H1 (cell line): ENCODE measurements around the gene ASAP2. TPM values are rescaled to one million over a fixed set of nuclear protein-coding genes. Genes with fewer than 3 reads are reported as not detected.

Source experiments
- CTCF ChIA-PET: fragments of 300-600 bp; sonication (Branson Sonifier 250); formaldehyde crosslinking; loops from one replicate; lab custom pipeline; 2021; ENCODE audit not compliant: partially characterized antibody; lab: Charles Lee
- POLR2A ChIA-PET: fragments of 300-600 bp; sonication (Branson Sonifier 250); formaldehyde crosslinking; loops from one replicate; lab custom pipeline; 2021; ENCODE audit warnings: inconsistent platforms; ENCODE audit not compliant: partially characterized antibody; lab: Charles Lee
- DNase-seq, 2 experiments: peaks; one replicate each; pipeline versions ENCODE4 v3.0.0 to v3.0.0-alpha.2; 2010 to 2022; ENCODE audit warnings: low spot score in 2 of 2, low read depth in 1 of 2, mixed read lengths in 1 of 2
- FAIRE-seq: peaks from 2 replicates; lab custom pipeline; 2011; peaks lifted over from hg19 to GRCh38; lab: Jason Lieb, UNC
- H2AFZ ChIP-seq: 2 replicates; pipeline ENCODE4 v1.8.1; 2012; ENCODE audit warnings: low read length, inconsistent platforms
- H2AK5ac ChIP-seq: 2 replicates; pipeline ENCODE4 v1.6.1; 2013; ENCODE audit warnings: low read depth, low read length
- H2BK120ac ChIP-seq: replicated peaks from 2 replicates; pipeline ENCODE3; 2013; ENCODE audit warnings: low read depth, low read length, inconsistent platforms
- H2BK12ac ChIP-seq: 2 replicates; pipeline ENCODE4 v1.6.1; 2013; ENCODE audit warnings: low read depth, low read length
- H2BK15ac ChIP-seq: 2 replicates; pipeline ENCODE4 v1.6.1; 2013; ENCODE audit warnings: low read length
- H2BK20ac ChIP-seq: 2 replicates; pipeline ENCODE4 v1.6.1; 2013; ENCODE audit warnings: low read length
- H2BK5ac ChIP-seq: 2 replicates; pipeline ENCODE4 v1.6.1; 2013; ENCODE audit warnings: low read depth, low read length
- H3K14ac ChIP-seq: 2 replicates; pipeline ENCODE4 v1.6.1; 2013; ENCODE audit warnings: inconsistent platforms; ENCODE audit not compliant: insufficient read length
- H3K18ac ChIP-seq: 2 replicates; pipeline ENCODE4 v1.6.1; 2013; ENCODE audit warnings: low read length; ENCODE audit errors: extremely low read depth
- H3K23ac ChIP-seq: 2 replicates; pipeline ENCODE4 v1.6.1; 2013; ENCODE audit warnings: inconsistent platforms; ENCODE audit not compliant: insufficient read length
- H3K23me2 ChIP-seq: 2 replicates; pipeline ENCODE4 v1.6.1; 2013; ENCODE audit warnings: low read depth, low read length
- H3K27ac ChIP-seq: 2 replicates; pipeline ENCODE4 v1.6.1; 2011; ENCODE audit warnings: low read depth, low read length, inconsistent platforms
- H3K27me3 ChIP-seq, 4 experiments: replicated peaks in 1 of 4; 1 replicate in 1 of 4; 2 replicates in 3 of 4; pipeline versions ENCODE4 v1.6.1 to v1.8.1; 2011 to 2013; ENCODE audit warnings: low read length in 3 of 4, mild to moderate bottlenecking in 3 of 4, inconsistent platforms in 2 of 4, mixed read lengths in 2 of 4, moderate library complexity in 1 of 4; ENCODE audit not compliant: control insufficient read depth in 3 of 4, insufficient read depth in 3 of 4; ENCODE audit errors: extremely low read depth in 1 of 4
- H3K36me3 ChIP-seq, 4 experiments: 2 replicates each; pipeline versions ENCODE4 v1.6.1 to v1.8.1; 2011 to 2013; ENCODE audit warnings: mild to moderate bottlenecking in 4 of 4, low read length in 3 of 4, moderate library complexity in 2 of 4, control low read depth in 1 of 4, inconsistent platforms in 1 of 4; ENCODE audit not compliant: insufficient read depth in 4 of 4, control insufficient read depth in 2 of 4
- H3K4ac ChIP-seq: replicated peaks from 2 replicates; pipeline ENCODE3; 2013; ENCODE audit warnings: low read length, low read depth, mixed read lengths, inconsistent platforms; ENCODE audit not compliant: insufficient read length
- H3K4me1 ChIP-seq, 4 experiments: replicated peaks in 1 of 4; 1 replicate in 1 of 4; 2 replicates in 3 of 4; pipeline versions ENCODE4 v1.6.1 to v1.8.1; 2011 to 2013; ENCODE audit warnings: low read length in 3 of 4, inconsistent platforms in 2 of 4, mixed read lengths in 1 of 4; ENCODE audit not compliant: insufficient read depth in 4 of 4, control insufficient read depth in 3 of 4
- H3K4me2 ChIP-seq, 2 experiments: 2 replicates each; pipeline versions ENCODE4 v1.6.1 to v1.8.1; 2011 to 2013; ENCODE audit warnings: low read depth in 2 of 2, low read length in 2 of 2, control low read depth in 1 of 2, inconsistent platforms in 1 of 2, mild to moderate bottlenecking in 1 of 2; ENCODE audit not compliant: insufficient read depth in 1 of 2
- H3K4me3 ChIP-seq, 4 experiments: fragments of 200-600, 300-600 bp in 1 of 4; sonication (generic), shearing (Covaris generic), sonication (Bioruptor Twin) in 1 of 4; 2 replicates each; pipeline versions ENCODE4 v1.5.1 to v1.8.1; 2011 to 2016; ENCODE audit warnings: low read length in 4 of 4, low read depth in 3 of 4, control low read depth in 2 of 4, inconsistent platforms in 2 of 4, mild to moderate bottlenecking in 2 of 4, mixed read lengths in 1 of 4, moderate library complexity in 1 of 4; ENCODE audit not compliant: insufficient read depth in 2 of 4; ENCODE audit errors: extremely low read depth in 1 of 4
- H3K56ac ChIP-seq: replicated peaks from 2 replicates; pipeline ENCODE3; 2013; ENCODE audit warnings: low read depth, mild to moderate bottlenecking, mixed read lengths, low read length, inconsistent platforms; ENCODE audit not compliant: insufficient read length
- H3K79me1 ChIP-seq: 2 replicates; pipeline ENCODE4 v1.6.1; 2013; ENCODE audit warnings: low read depth, low read length, control low read depth
- H3K79me2 ChIP-seq, 2 experiments: 2 replicates each; pipeline versions ENCODE4 v1.6.1 to v1.8.1; 2012 to 2013; ENCODE audit warnings: low read length in 2 of 2, mild to moderate bottlenecking in 2 of 2, inconsistent platforms in 1 of 2; ENCODE audit not compliant: insufficient read depth in 2 of 2, control insufficient read depth in 1 of 2
- H3K9ac ChIP-seq, 4 experiments: replicated peaks in 1 of 4; 1 replicate in 1 of 4; 2 replicates in 3 of 4; pipeline versions ENCODE4 v1.6.1 to v1.8.1; 2011 to 2013; ENCODE audit warnings: low read depth in 3 of 4, low read length in 3 of 4, control low read depth in 2 of 4, mild to moderate bottlenecking in 2 of 4, moderate library complexity in 2 of 4, inconsistent platforms in 1 of 4; ENCODE audit errors: extremely low read depth in 1 of 4
- H3K9me3 ChIP-seq, 2 experiments: 2 replicates each; pipeline versions ENCODE4 v1.6.1 to v1.8.1; 2012 to 2013; ENCODE audit warnings: mild to moderate bottlenecking in 2 of 2, moderate library complexity in 2 of 2, control low read depth in 1 of 2, inconsistent platforms in 1 of 2, low read depth in 1 of 2, low read length in 1 of 2, mixed read lengths in 1 of 2; ENCODE audit not compliant: insufficient read depth in 2 of 2
- H4K20me1 ChIP-seq, 2 experiments: replicated peaks in 1 of 2; 2 replicates each; pipeline versions ENCODE3 to v1.8.1; 2011 to 2013; ENCODE audit warnings: inconsistent platforms in 2 of 2, low read length in 2 of 2, mild to moderate bottlenecking in 1 of 2; ENCODE audit not compliant: insufficient read depth in 2 of 2, control insufficient read depth in 1 of 2
- H4K5ac ChIP-seq: 2 replicates; pipeline ENCODE4 v1.6.1; 2013; ENCODE audit warnings: low read length, low read depth, mixed read lengths, inconsistent platforms; ENCODE audit not compliant: insufficient read length
- H4K8ac ChIP-seq: 2 replicates; pipeline ENCODE4 v1.8.0; 2013; ENCODE audit warnings: mild to moderate bottlenecking, moderate library complexity, low read length, inconsistent platforms; ENCODE audit not compliant: insufficient read depth; ENCODE audit errors: extremely low read depth
- H4K91ac ChIP-seq: replicated peaks from 2 replicates; pipeline ENCODE3; 2013; ENCODE audit warnings: low read length, mixed read lengths, inconsistent platforms; ENCODE audit not compliant: insufficient read length
- ASH2L ChIP-seq: fragments of 200-600, 300-600 bp; sonication (generic); IDR thresholded peaks from one replicate; pipeline ENCODE4 v1.7.1; 2017; ENCODE audit warnings: low read length
- BACH1 ChIP-seq: IDR thresholded peaks from 2 replicates; pipeline ENCODE4 v1.6.1; 2012; ENCODE audit warnings: low read length, improper control_type of control experiment
- BCL11A ChIP-seq, 2 experiments: IDR thresholded peaks; one replicate each; pipeline ENCODE4 v1.6.1; 2011; ENCODE audit warnings: low read depth in 2 of 2, low read length in 2 of 2, mild to moderate bottlenecking in 2 of 2
- CHD1 ChIP-seq: IDR thresholded peaks from 2 replicates; pipeline ENCODE4 v1.6.1; 2012; ENCODE audit warnings: low read depth, low read length, improper control_type of control experiment
- E2F6 ChIP-seq: IDR thresholded peaks from 2 replicates; pipeline ENCODE4 v1.6.1; 2012; ENCODE audit warnings: inconsistent platforms
- EP300 ChIP-seq, 2 experiments: IDR thresholded peaks; 1 replicate in 1 of 2; 2 replicates in 1 of 2; pipeline ENCODE4 v1.6.1; 2011 to 2012; ENCODE audit warnings: low read depth in 2 of 2, low read length in 2 of 2, mild to moderate bottlenecking in 2 of 2, borderline replicate concordance in 1 of 2, inconsistent platforms in 1 of 2, moderate library complexity in 1 of 2
- JUN ChIP-seq: IDR thresholded peaks from 2 replicates; pipeline ENCODE4 v1.6.1; 2011; ENCODE audit warnings: low read depth, mild to moderate bottlenecking, improper control_type of control experiment, low read length
- KDM4A ChIP-seq: IDR thresholded peaks from one replicate; pipeline ENCODE4 v1.7.1; 2012; ENCODE audit warnings: low read depth, mild to moderate bottlenecking, moderate library complexity, low read length, inconsistent platforms; ENCODE audit not compliant: severe bottlenecking
- POU5F1 ChIP-seq: IDR thresholded peaks from 2 replicates; pipeline ENCODE4 v1.6.1; 2011; ENCODE audit warnings: low read depth, mild to moderate bottlenecking, low read length, moderate library complexity
- SIRT6 ChIP-seq: IDR thresholded peaks from one replicate; pipeline ENCODE4 v1.7.1; 2012; ENCODE audit warnings: low read length, inconsistent platforms
- TAF1 ChIP-seq: IDR thresholded peaks from 2 replicates; pipeline ENCODE4 v1.6.1; 2011; ENCODE audit warnings: mild to moderate bottlenecking, low read depth, low read length
- TEAD4 ChIP-seq: IDR thresholded peaks from 2 replicates; pipeline ENCODE4 v1.6.1; 2012; ENCODE audit warnings: low read depth, low read length, inconsistent platforms, mixed read lengths
- WGBS, 2 experiments: shearing (Covaris generic) in 1 of 2; methylation state at CpG; one replicate each; pipeline versions ENCODE4 v1.1.6 to v1.1.7; 2013 to 2015; ENCODE audit warnings: low lambda C conversion rate in 2 of 2, mixed read lengths in 2 of 2, inconsistent platforms in 1 of 2, low coverage in 1 of 2, missing lambda C conversion rate in 1 of 2; ENCODE audit not compliant: insufficient replicate concordance in 2 of 2, insufficient coverage in 1 of 2, insufficient read length in 1 of 2; ENCODE audit errors: extremely low coverage in 1 of 2, missing lambda C conversion rate in 1 of 2; 5-methylcytosine and 5-hydroxymethylcytosine counted together
- polyA plus RNA-seq, 7 experiments: library from polyadenylated mRNA; depleted of rRNA in 3 of 7; stranded (reverse) in 5 of 7; unstranded in 2 of 7; fragments of >200 nt in 5 of 7; fragments of 200-250 nt in 2 of 7; gene quantifications; 1 replicate in 5 of 7; 2 replicates in 1 of 7; 4 replicates in 1 of 7; pipeline versions ENCODE4 v1.2.1 to v1.2.3, GENCODE V29; 2011 to 2013; ENCODE audit warnings: missing spikeins in 2 of 7, mixed read lengths in 2 of 7
- total RNA-seq: library from RNA; stranded (reverse); fragmentation: NEBNext Ultra II Directional; extraction: Animal tissue kit (Norgen Biotek cat#: 25700); gene quantifications from 2 replicates; pipeline ENCODE4 v1.2.1, GENCODE V29; 2021

The ASAP2 gene
- total and polyA plus RNA-seq, 2 of the 8 experiments (the other 6 are each of a cell fraction or from before 2014, with no cell fraction given), result 10.2 to 18.7 TPM

GRCh38 chr2:9206991-9207640 is 504 bp downstream of the ASAP2 start:
- peak overlapping the region; percentile 97 for H4K8ac ChIP-seq
- WGBS, 2 experiments, result 1% methylated on average over 38 of the region's 84 CpGs; no CpG with 5 or more reads in 1 of the 2 experiments
- H2AFZ ChIP-seq, result no peak overlapping the region
- peaks cover 12% of the 10 kb centered on the region in 2 experiments for H4K20me1 ChIP-seq
- no peak overlapping the region for H2BK20ac ChIP-seq
- peak overlapping the region; percentile 95 for H3K4ac ChIP-seq
- no peak overlapping the region for H4K91ac ChIP-seq
- peaks cover 4% of the 10 kb centered on the region; the same call in 1 of the 2 replicates for H3K23me2 ChIP-seq
- H3K9ac ChIP-seq, result peak overlapping the region; percentile 75 to 98 (median 85)
- no peak overlapping the region for H3K23ac ChIP-seq
- CTCF ChIA-PET, result interaction anchor here (1.0 to 2.6 kb wide), 5 partner anchors 14 to 186 kb away, joined by 3 to 11 read pairs (median 4); no protein-coding TSS in a partner anchor
- no peak overlapping the region for H2BK12ac ChIP-seq
- H3K56ac ChIP-seq, result no peak overlapping the region
- peak overlapping the region; percentile 72; the same call in 1 of the 2 replicates for H2BK15ac ChIP-seq
- H3K18ac ChIP-seq, result peak overlapping the region; percentile 55
- peak overlapping the region; percentile 70 to 89 for H3K4me2 ChIP-seq
- H4K5ac ChIP-seq, result no peak overlapping the region
- H3K4me3 ChIP-seq, result peak overlapping the region; percentile 67 to 95 (median 80)
- POLR2A ChIA-PET, result interaction anchor here (1.0 to 2.2 kb wide), 7 partner anchors 11 to 69 kb away, joined by 3 to 8 read pairs (median 4); no protein-coding TSS in a partner anchor
- peak overlapping the region; percentile 38 for H3K14ac ChIP-seq
- DNase-seq (peak in 1 of 2 experiments; percentile 73), FAIRE-seq (no peak)
- H2BK5ac ChIP-seq, result no peak overlapping the region
- H3K27ac ChIP-seq, result no peak overlapping the region
- H2BK120ac ChIP-seq, result no peak overlapping the region
- H3K79me2 ChIP-seq, result peaks cover 0 to 26% of the 10 kb centered on the region in 2 experiments; a peak in 2 of 4 replicates
- no peak overlapping the region for H2AK5ac ChIP-seq
- H3K4me1 ChIP-seq, result peaks cover 0 to 6% (median 3%) of the 10 kb centered on the region in 4 experiments; a peak in 4 of 7 replicates
- no peaks in the 10 kb centered on the region for H3K9me3 ChIP-seq
- H3K79me1 ChIP-seq, result peaks cover under 1% of the 10 kb centered on the region; the same call in 1 of the 2 replicates
- H3K36me3 ChIP-seq, result no peaks in the 10 kb centered on the region
- H3K27me3 ChIP-seq, result peaks cover 0 to 6% (median 3%) of the 10 kb centered on the region in 4 experiments; a peak in 3 of 7 replicates
- no peak for TF ChIP-seq EP300 (IDR thresholded peaks at IDR 0.05; ENCODE audit: borderline replicate concordance in 1 of 2, low read depth in 2 of 2, low read length in 2 of 2)
- TF ChIP-seq TEAD4, result no peak
- peak; percentile 44 for TF ChIP-seq KDM4A
- TF ChIP-seq ASH2L, result peak; percentile 69
- TF ChIP-seq JUN, result no peak
- no peak for TF ChIP-seq E2F6
- TF ChIP-seq CHD1, result no peak
- no peak for TF ChIP-seq BACH1
- TF ChIP-seq SIRT6, result no peak
- no peak for TF ChIP-seq POU5F1
- no peak for TF ChIP-seq TAF1
- TF ChIP-seq BCL11A (IDR thresholded peaks at IDR 0.05; ENCODE audit: low read depth in 2 of 2, low read length in 2 of 2), result no peak
